Hypothalamus (tissue), 51 donors: ENCODE results near the gene CRYL1.

ENCODE experiments used
- DNase-seq, 51 donors: peaks; one replicate each; lab custom pipeline; 2025; lab: John Stamatoyannopoulos, UW

The CRYL1 gene

GRCh38 chr13:20403826-20404225 lies 121.8 kb downstream of the CRYL1 start:
- DNase-seq = no peak

- no peak for DNase-seq
Measured at GRCh38 chr13:20402881-20403280, 122.8 kb downstream of the CRYL1 start.

GRCh38 chr13:20401931-20402856 lies 123.5 kb downstream of the CRYL1 start:
- no peak for DNase-seq

- DNase-seq = no peak
Measured at GRCh38 chr13:20401531-20401930, 124.1 kb downstream of the CRYL1 start.

GRCh38 chr13:20400774-20401173 lies 124.9 kb downstream of the CRYL1 start:
- no peak for DNase-seq

- no peak for DNase-seq
Measured at GRCh38 chr13:20399961-20400360, 125.7 kb downstream of the CRYL1 start.

- no peak for DNase-seq
Measured at GRCh38 chr13:20399515-20399914, 126.1 kb downstream of the CRYL1 start.

- DNase-seq = no peak
Measured at GRCh38 chr13:20398459-20398858, 127.2 kb downstream of the CRYL1 start.

- no peak for DNase-seq
Measured at GRCh38 chr13:20397896-20398295, 127.8 kb downstream of the CRYL1 start.

GRCh38 chr13:20395061-20395916 lies 130.4 kb downstream of the CRYL1 start:
- no peak for DNase-seq

GRCh38 chr13:20394506-20394905 lies 131.2 kb downstream of the CRYL1 start:
- DNase-seq = no peak

GRCh38 chr13:20394169-20394501 lies 131.5 kb downstream of the CRYL1 start:
- no peak for DNase-seq

- DNase-seq = no peak
Measured at GRCh38 chr13:20393273-20394168, 132.1 kb downstream of the CRYL1 start.

- no peak for DNase-seq
Measured at GRCh38 chr13:20392530-20392929, 133.1 kb downstream of the CRYL1 start.

GRCh38 chr13:20391597-20392452 lies 133.8 kb downstream of the CRYL1 start:
- no peak for DNase-seq

- no peak for DNase-seq
Measured at GRCh38 chr13:20390526-20391175, 135.0 kb downstream of the CRYL1 start.

- DNase-seq = no peak
Measured at GRCh38 chr13:20389696-20390525, 135.7 kb downstream of the CRYL1 start.

GRCh38 chr13:20388184-20388583 lies 137.5 kb downstream of the CRYL1 start:
- DNase-seq = no peak
